ENCODE data around the gene PLPP4.

Gene PLPP4

DNA sequence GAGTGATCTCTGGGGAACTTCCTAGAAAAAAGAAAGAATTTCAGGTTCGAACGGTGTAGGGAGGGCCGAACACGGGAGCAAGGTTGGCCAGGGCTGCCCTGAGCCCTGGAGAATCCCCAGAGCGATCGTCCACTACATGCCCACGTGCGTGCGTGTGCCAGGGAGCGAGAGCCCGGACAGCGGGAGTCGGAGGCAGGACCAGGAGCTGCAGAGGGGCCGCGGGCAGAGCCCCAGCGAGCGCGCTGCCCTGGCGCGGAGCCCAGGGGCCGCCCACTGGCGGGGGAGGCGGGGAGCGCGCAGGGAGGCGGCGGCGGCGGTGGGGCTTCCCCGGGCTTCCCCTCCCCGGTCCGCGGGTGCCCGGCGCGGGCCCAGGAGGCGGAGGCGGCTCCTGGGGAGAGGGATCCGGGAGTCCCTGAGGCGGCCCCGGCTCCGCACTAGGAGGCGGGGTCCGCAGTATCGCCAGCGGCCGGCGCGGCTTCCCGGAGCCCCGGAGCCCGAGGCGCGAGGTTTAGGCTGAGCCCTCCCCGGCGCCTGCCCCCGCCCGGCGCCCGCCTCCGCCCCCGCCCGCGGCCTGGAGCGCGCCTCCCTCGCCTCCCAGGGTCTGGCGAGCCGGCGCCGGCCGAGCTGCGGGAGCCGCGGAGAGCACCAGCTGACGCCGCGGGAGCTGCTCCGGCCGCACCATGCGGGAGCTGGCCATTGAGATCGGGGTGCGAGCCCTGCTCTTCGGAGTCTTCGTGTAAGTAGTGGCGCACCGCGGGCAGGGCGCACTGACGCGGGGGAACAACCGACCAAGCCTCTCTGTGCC lies at the start of gene PLPP4:
Gene PLPP4, plus strand, starts transcription at position 602 of the 805 bp plus-strand sequence. Its CDS starts 79 bp downstream, at position 681.
- no peak for DNase-seq

DNA sequence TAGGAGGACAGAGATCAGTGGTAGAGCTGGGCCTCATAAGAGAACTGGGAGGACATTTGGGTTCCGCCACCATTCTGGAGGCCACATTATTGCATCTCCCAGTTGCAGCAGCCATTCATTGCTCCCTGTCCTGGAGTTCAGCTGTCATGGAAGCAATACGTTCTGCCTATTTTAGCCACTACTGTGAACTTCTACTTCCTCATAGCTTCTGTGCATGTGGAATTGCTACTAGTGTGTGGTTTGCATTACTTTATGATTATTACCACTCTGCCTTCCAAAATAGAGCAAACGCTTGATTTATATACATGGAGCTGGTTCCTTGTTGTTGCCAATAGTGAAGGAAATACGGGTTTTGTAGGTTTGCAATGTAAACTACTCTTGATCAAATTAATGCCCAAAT lies 47.2 kb upstream of the PLPP4 start:
- DNase-seq, result no peak

DNA sequence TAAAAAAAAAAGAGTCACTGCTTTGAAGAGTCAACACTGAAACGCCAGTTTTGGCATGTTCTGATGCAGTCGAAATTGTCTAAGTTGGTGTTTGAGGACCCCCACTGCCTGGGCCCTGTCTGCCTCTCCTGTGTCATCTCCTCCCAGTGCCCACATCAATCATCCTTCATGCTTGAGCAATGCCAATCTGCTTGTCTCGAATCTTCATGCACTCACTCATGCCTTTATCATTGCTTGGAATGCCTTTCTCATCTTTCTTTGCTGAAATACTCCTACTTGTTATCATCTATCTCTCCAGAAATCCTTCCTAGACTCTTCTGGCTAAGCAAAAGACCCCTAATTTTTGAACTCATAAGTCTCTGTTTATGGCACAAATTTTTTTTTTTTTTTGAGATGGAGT lies 42.1 kb upstream of the PLPP4 start:
- no peak for DNase-seq

DNA sequence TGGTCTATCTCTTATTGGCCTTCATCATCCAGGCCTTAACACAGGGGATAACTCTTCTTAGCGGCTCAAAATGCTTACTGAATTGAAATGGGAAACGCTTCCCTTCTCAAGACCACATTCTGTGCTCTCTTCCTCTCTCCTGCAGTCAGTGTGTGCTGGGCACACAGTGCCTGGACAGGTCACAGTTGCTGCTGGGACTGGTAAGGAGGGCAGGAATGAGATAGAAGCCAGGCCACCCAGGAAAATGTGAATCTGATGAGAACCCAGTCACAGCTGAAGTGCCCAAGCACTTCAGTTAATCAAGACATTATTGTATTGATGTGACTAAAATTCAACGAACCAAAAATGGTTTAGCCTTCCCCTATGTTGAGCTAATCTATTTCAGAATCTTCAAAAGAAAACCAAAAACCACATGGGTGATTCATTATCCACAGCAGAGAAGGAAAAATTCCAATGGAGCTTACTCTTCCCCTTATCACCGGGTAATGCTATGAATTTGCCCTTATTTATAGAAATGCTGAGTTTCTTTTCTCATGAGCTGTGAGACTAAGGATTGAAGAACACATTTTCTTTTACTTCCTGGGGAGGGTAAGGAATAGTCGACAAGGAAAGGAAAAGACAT lies 41.2 kb upstream of the PLPP4 start:
- no peak for DNase-seq

DNA sequence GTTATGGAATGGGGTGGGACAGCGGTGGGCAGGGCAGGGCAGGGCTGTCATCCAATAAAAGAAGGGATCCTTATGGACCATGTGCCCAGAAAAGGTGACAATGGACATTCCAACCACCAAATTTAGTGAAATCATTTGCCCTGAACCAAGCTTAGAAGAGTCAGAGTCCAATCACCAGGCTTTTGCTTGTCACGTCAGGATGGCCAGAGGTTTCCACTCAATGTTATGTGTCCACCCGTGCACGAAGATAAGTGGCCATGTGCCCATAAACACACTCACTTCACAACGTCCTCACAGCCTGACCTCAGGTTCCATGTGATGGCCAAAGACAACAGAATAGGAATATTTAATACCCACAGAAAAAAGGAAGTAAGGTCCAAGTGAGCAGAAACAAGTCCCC lies 36.6 kb upstream of the PLPP4 start:
- no peak for DNase-seq

DNA sequence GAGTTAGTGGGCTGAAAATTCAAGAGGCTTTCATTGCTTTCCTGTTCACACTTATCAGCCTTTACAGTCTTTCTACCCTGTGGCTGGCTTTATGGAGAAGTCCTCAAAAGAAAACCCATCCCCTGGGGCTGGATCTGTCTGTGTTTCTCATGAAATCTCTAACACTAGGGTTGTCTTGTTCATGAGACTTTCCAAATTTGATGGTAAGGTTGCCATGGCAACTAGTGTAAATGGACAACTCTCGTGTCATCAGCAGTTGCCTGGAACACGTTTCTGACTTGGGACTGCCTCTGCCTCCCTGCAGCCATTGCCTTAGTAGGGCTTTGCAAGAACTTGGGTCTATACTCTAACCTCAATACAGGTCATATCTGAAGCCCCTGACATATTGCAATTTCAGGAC lies 35.8 kb upstream of the PLPP4 start:
- no peak for DNase-seq

DNA sequence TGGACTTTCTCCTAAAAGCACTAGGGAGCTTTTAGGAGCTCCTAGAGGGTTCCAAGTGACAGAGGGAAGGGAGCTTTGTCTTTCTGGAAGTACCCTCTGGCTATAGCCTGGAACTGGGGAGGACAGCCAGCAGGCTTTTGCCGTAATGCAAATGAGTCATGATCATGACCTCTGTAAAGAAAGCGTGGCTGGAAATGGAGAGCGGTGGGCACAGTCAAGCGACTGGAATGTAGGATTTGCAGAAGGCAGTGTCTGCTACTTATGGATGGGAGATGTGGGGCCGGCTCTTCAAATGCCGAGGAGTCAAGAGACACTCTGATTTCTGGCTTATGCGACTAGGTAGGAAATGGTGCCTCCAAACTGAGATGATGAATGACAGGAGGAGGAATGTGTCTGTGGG lies 34.6 kb upstream of the PLPP4 start:
- no peak for DNase-seq

DNA sequence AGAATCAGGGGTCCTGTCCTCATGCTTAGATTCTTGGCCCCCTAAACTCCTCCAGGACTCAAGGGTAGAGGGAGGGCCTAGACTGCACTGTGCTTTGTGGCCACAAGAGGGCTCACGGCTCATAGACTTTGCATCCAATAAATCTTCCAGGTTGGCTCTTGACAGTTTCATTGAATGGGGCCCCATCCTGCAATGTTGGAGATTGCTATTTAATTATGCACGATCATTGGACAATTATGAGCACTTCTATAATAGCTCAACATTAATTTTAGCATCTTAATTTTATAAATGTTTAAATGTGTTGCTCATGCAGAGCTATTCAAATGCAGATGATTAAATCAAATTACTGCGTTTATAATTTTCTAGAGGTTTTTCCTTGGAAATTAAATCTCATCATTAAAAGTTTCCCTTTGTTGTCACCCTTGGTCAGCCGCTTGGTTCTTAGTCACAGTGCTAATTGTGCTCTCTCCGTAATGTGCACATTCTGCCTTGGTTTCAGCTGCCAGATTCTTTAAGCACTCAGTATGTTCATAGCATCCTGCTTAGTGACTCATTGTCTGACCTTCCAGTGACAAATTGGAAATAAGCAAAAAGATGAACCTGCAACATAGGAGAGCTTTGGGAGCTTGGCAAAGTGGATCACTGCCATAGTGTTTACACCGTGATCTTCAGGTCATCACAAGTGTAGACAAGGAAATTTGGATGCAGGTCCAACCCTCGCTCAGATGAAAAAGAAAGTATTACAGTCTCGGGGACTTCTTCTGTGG lies 33.4 kb upstream of the PLPP4 start:
- no peak for DNase-seq

DNA sequence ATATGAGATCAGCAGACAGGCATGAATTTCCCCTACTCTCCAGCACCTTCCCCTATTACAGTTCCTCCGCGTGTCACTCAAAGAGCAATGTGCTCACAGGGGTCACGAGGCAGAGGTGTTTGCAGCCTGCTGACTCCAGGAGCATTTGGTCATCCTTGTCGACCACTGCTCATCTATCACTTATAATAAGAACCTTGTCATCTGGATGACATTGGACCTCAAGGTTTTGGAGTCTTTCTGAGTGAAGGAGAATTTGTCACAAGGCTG lies 32.9 kb upstream of the PLPP4 start:
- DNase-seq, result no peak

DNA sequence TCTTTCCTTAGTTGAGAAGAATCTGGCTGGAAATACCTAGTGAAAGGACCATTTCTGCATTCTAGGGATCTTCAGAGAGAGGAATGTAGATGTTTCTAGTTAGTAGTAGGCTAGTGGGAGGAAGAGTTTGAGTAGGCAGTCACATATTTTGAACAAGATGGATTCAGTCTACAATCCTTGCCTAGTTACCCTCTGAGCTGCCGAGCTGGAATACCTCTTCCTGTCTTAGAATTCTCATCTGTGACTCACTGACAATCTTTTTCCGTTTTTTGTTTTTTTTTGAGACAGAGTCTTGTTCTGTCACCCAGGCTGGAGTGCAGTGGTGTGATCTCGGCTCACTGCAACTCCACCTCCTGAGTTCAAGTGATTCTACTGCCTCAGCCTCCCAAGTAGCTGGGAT lies 30.7 kb upstream of the PLPP4 start:
- DNase-seq, result no peak

DNA sequence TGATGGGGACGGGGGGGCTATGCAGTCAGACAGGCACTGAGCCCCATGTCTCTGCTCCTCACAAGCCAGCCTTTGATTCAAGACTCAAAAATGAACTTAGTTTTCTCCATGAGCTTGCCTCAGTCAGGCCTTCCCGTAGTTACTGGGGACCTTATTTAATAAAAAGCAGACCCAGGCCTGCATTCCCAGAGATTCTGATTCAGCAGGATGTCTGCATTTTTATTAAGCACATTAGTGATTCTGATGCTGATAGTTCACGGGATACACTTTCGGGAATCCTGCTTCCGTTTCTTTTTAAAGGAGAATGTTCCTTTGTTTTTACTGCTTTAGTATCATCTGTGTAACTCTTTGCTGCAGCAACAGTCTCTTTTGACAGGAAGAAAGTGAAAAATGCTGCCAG lies 28.3 kb upstream of the PLPP4 start:
- no peak for DNase-seq

DNA sequence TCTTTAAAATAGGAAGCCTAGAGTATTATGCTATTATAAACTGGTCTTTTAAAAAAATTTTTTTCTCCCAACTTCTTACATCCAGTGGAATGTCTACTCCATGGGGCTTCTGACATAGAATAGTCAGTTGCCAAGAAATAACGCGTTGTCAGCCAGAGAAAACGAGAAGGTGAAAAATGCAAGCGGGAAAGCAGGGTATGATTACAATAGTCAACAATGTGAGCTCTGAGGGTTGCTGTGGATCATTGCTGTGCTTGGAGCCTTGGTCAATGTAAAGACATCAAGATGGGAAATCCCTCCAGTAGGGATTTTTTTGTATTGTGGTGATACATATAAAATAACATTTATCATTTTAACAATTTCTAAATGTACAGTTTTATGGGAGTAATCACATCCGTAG lies 27.6 kb upstream of the PLPP4 start:
- DNase-seq, result no peak

DNA sequence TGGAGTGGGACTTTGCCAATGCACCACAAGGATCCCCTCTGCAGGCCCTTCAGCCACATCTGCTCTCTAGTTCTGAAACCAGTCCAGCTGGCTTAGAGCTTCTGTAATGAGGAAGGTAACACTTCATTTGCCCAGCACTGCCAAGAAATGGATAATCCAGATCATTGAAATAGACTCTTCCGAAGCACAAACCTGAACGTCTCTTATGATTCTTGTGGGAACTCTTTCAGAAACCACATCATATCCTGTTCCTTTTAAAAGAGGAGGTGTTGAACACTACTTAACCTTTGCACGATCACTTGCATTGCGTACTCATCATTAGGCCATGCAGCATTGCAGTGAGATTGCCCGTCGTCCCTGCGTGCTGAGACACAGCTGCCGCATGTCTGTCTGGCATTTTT lies 25.8 kb upstream of the PLPP4 start:
- no peak for DNase-seq

DNA sequence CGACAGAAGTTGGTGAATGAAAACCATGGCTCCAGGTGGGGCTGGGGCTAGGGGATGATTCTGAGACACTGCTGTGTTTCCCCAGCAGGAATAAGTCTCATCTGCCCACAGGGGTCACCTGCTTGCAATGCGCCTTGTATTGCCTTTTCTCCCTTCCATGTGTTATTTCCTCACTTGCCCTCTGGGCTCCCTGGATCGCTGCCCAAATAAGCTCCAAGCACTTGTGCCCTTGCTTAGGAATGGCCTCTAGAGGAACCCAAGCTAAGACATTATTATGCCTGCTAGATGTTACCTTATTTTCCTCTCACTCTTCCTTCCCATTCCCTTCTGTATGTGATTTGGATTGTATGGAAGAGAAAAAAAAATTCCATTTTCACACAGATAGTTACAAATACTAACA lies 24.8 kb upstream of the PLPP4 start:
- no peak for DNase-seq

DNA sequence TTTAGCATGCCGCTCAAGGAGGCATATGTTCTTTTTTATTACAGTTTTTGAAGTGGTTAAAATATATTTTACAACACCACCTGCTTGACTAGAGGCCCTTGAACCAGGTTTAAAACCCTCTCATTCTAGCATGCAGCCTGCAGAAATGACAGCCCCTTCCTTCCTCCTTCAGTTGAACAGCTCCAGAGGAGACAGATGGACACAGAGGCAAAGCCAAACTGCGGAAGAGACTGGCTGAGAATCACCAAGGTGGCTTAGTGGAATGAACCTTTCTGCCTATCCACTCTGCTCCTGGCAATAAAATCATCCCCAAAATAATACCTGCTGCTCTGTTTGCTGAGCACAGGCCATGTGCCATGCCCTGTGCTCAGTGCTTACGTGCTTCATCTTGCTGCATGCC lies 23.9 kb upstream of the PLPP4 start:
- no peak for DNase-seq

DNA sequence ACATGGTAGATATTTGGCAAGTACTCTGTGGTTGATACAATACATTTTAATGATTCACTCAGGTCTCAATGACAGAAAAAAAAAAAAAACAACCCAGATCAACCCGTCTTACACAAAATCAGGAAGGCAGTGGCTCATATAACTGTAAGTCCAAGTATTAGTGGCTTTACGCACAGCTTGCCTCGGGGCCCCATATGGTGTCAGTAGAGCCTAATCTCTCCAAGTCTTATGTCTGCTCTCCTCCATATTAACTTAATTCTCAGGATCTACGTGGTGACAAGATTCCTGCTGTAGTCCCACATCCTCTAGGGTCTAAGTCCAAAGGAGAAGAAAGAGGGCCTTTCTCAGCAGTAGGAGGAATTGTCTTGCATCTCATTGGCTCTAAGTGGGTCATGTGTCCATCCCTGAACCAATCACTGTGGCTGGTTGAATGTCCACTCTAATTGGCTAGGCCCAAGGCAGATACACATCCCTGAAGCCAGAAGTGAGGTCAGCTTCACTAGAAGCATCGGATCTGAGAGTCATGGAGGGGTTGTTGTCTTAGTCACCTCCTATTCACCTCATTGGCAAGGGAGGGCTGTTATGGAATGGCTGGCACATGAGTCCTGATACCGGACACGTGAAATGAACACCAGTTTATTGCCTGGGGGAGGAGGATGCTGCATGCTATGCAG lies 20.5 kb upstream of the PLPP4 start:
- DNase-seq, result no peak

DNA sequence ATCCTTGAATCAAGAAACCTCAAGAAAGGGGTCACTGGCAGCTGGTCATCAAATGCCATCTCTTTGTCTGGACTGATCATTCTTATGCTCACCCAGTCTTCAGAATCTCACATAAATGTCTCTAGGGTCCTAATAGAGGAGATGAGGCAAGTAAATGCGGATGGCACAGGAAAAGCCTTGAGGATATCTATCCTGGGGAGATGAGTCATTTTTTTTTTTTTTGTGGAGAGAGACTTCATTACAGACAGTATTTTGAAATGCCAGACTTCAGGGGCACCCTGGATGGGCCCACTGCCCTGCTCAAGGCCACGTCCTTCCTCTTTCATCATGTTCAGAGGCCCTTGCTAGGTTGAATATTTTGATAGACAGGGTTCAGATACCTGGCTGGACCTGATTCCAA lies 19.5 kb upstream of the PLPP4 start:
- no peak for DNase-seq

DNA sequence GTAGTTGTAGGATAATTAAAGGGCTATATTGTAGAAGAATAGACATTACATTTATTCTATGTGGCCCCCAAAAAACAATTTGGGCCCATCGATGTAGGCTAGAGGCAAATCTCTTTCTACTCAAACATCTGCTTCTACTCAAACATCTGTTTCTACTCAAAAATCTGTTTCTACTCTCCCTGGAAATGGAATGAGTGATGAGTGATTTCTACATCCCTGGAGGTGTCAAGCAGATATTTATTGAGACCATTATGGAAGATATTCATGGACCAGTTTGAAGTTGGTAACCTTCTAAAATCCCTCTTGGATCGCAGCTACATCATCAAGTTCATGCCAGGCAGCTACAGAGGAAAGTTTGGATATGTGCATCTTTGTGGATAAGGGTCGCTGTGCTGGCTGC lies 5.1 kb upstream of the PLPP4 start:
- DNase-seq, result no peak

DNA sequence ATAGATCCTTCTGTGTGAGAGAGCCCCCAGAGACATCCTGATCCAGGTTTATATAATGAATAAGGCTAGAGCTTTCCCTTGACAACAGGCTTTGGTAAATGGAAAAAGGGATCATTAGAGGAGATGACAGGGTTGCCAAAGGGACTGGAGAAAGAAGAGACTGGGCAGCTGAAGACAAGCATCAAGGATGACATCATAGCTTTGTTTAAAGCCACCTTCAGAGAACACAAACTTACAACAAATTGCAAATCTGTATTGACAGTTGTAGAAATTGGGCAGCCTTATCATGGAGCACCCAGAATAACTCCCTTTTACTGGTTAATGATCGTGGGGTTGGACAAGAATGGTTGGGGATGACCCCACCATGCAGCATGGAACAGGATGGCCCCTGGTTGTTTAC lies 3.7 kb upstream of the PLPP4 start:
- DNase-seq, result no peak

DNA sequence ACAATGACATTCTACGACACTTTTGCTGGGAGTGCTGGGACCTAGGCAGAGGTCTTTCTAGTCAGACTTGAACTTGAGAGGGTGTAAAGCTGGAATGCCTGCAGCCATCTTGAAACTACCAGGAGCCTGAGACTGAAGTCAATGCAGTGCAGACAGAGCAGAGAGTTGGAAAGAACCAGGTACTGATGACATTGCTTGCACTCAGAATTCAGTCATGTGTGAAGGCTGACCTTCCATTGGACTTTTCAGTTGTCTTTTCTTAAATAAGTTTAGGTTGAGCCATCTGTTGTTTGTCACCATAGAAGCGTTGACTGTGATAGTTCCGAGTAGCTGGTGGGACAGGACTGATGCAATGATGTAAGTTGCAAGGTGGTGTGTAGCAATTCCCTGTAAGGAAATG lies 3.1 kb upstream of the PLPP4 start:
- DNase-seq, result no peak

DNA sequence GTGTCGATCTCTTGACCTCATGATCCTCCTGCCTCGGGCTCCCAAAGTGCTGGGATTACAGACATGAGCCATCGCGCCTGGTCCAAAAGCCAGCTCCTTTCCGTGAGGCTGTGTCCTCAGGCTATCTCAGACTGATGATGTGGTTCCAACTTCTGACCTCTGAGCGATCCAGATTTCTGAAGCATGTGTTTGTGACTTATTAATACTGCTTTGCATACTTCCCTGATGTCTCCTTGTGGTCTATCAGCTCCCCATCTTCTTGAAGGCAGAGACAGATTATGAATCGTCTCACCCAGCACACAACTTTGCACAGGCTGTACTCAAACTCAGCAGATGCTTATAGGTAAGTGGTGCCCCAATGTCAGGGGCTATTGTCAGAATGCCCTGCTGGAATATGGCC lies 2.0 kb upstream of the PLPP4 start:
- DNase-seq, result no peak

DNA sequence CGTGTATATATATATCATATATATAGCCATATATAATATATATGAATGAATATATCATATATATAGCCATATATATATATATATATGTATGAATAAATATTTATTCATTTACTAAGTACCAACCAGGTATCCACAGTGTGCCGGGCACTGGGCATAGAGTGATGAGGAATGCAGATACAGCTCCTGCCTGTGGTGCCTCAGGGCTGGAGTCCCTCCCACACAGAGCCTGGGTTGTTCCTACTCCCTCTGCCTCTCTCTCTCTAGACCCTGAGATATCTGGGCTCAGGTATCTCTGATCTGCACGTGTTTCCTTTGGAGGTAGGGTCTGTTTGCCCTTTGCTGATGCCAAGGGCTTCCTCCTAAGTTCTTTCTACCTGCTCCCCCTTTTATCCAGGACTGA lies 1.4 kb upstream of the PLPP4 start:
- DNase-seq, result no peak

DNA sequence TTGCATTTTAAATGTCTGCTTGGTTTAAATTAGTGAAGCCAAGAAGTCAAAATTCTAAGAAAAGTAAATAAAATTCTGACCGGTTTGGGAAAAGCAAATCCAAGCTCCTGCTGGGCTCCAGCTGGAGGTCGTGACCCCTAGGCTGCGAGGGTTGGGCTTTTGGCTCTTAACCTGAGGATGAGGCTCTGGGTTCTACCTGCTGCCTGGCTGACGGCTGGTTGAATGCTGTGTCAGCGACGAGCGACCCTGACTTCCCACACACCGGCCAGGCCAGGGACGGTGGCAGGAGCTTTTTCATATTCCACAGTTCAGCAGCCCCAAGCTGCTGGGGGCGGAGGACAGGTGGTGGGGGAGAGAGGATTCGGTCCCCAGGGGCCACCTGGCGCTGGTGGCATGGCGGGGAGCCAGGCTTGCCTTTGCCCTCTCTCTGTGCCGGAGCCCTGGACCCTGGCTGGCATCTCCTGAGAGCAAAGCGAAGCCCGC lies 843 bp upstream of the PLPP4 start:
- no peak for DNase-seq

Measured in activated CD4-positive, alpha-beta T cell treated with anti-CD3 and anti-CD28 coated beads for 4 hours (primary cell).